ENCODE measurements around the gene UBE2QL1.

UBE2QL1 gene

GRCh38 chr5:6539060-6539459 is 90.4 kb downstream of the UBE2QL1 start:
- DNase-seq (ENCODE audit: low spot score): no peak

- no peak for DNase-seq (ENCODE audit: low spot score)
Observed at GRCh38 chr5:6540111-6540827, 91.6 kb downstream of the UBE2QL1 start.

GRCh38 chr5:6541256-6542013 is 92.8 kb downstream of the UBE2QL1 start:
- DNase-seq (ENCODE audit: low spot score): no peak

GRCh38 chr5:6542421-6543345 is 94.0 kb downstream of the UBE2QL1 start:
- DNase-seq (ENCODE audit: low spot score): no peak

GRCh38 chr5:6543346-6543730 is 94.7 kb downstream of the UBE2QL1 start:
- no peak for DNase-seq (ENCODE audit: low spot score)

- no peak for DNase-seq (ENCODE audit: low spot score)
Observed at GRCh38 chr5:6543830-6544560, 95.3 kb downstream of the UBE2QL1 start.

Data from Ammon's horn (tissue), 1 donor.